Lower leg skin (tissue), 3 donors: ENCODE measurements around the gene DUSP5.

ENCODE experiments used
- POLR2A ChIP-seq, 2 donors: fragments of 450-650 bp; IDR thresholded peaks; one replicate each; pipeline ENCODE4 v1.6.1; 2016 to 2017; ENCODE audit warnings: antibody characterized with exemption in 2 of 2, mild to moderate bottlenecking in 1 of 2, moderate library complexity in 1 of 2
- TF ChIP-seq, protein P1 (sequence below), 3 donors: fragments of 450-650 bp; IDR thresholded peaks; one replicate each; pipeline ENCODE4 v1.5.1; 2016; ENCODE audit warnings: antibody characterized with exemption in 3 of 3, mild to moderate bottlenecking in 3 of 3, moderate library complexity in 2 of 3

GRCh38 chr10:110509560-110509959 is 11.9 kb downstream of the DUSP5 start:
- TF ChIP-seq, protein P1, sequence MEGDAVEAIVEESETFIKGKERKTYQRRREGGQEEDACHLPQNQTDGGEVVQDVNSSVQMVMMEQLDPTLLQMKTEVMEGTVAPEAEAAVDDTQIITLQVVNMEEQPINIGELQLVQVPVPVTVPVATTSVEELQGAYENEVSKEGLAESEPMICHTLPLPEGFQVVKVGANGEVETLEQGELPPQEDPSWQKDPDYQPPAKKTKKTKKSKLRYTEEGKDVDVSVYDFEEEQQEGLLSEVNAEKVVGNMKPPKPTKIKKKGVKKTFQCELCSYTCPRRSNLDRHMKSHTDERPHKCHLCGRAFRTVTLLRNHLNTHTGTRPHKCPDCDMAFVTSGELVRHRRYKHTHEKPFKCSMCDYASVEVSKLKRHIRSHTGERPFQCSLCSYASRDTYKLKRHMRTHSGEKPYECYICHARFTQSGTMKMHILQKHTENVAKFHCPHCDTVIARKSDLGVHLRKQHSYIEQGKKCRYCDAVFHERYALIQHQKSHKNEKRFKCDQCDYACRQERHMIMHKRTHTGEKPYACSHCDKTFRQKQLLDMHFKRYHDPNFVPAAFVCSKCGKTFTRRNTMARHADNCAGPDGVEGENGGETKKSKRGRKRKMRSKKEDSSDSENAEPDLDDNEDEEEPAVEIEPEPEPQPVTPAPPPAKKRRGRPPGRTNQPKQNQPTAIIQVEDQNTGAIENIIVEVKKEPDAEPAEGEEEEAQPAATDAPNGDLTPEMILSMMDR (IDR thresholded peaks at IDR 0.05), result no peak
- TF ChIP-seq POLR2A (IDR thresholded peaks at IDR 0.05), result no peak
